GM18498 (cell line): ENCODE measurements around the gene IDI2.
A peak's percentile ranks its signal among the peaks of the same experiment; 100 is the strongest.
"Not testable (repeated sequence)": the region's sequence is repeated elsewhere in the genome, so short reads cannot be mapped to it uniquely, and the experiment has no call there.

Experiments used
- ATAC-seq: cut with Tn5 transposase; IDR thresholded peaks from one replicate; pipeline ENCODE4 v1.9.1; 2021; ENCODE audit warnings: mild to moderate bottlenecking, moderate library complexity; ENCODE audit not compliant: unreplicated experiment

The IDI2 gene

GRCh38 chr10:1025683-1026082, at the start of gene IDI2:
IDI2 (minus strand) TSS chr10:1025859; CDS start chr10:1024723, 1,136 bp downstream.
- ATAC-seq = no peak

- no peak for ATAC-seq
Observed at GRCh38 chr10:1074748-1075308, 49.2 kb upstream of the IDI2 start.

GRCh38 chr10:1074052-1074747, 48.5 kb upstream of the IDI2 start:
- ATAC-seq = no peak

GRCh38 chr10:1070919-1071318, 45.3 kb upstream of the IDI2 start:
- ATAC-seq = no peak

- ATAC-seq = no peak
Observed at GRCh38 chr10:1068380-1069361, 43.0 kb upstream of the IDI2 start.

- ATAC-seq = not testable (repeated sequence)
Observed at GRCh38 chr10:1066734-1067133, 41.1 kb upstream of the IDI2 start.

GRCh38 chr10:1064964-1065247, 39.2 kb upstream of the IDI2 start:
- ATAC-seq = no peak

GRCh38 chr10:1063232-1063865, 37.7 kb upstream of the IDI2 start:
- no peak for ATAC-seq

GRCh38 chr10:1061930-1062774, 36.5 kb upstream of the IDI2 start:
- ATAC-seq = no peak

- ATAC-seq = no peak
Observed at GRCh38 chr10:1059902-1060301, 34.2 kb upstream of the IDI2 start.

GRCh38 chr10:1058017-1058416, 32.4 kb upstream of the IDI2 start:
- no peak for ATAC-seq

- ATAC-seq = peak; percentile 2
Observed at GRCh38 chr10:1057106-1057657, 31.5 kb upstream of the IDI2 start.

- ATAC-seq = peak; percentile 91
Observed at GRCh38 chr10:1056326-1057105, 30.9 kb upstream of the IDI2 start, which contains the start of gene WDR37. WDR37 (plus strand) TSS chr10:1056385; CDS start chr10:1072156, 15,771 bp downstream.

- no peak for ATAC-seq
Observed at GRCh38 chr10:1054684-1055083, 29.0 kb upstream of the IDI2 start.

GRCh38 chr10:1050554-1050953, 24.9 kb upstream of the IDI2 start:
- no peak for ATAC-seq

- no peak for ATAC-seq
Observed at GRCh38 chr10:1050145-1050544, 24.5 kb upstream of the IDI2 start.

- no peak for ATAC-seq
Observed at GRCh38 chr10:1049425-1049958, 23.8 kb upstream of the IDI2 start.

- ATAC-seq = peak; percentile 85
Observed at GRCh38 chr10:1048732-1049424, 23.2 kb upstream of the IDI2 start, which contains the start of gene IDI1. IDI1 (minus strand) TSS chr10:1049119; CDS start chr10:1049003, 116 bp downstream.
